ENCODE data around the gene HLA-DOA. TPM values are rescaled to one million over a fixed set of nuclear protein-coding genes. Genes with fewer than 3 reads are reported as not detected.

Gene HLA-DOA
- total and polyA plus RNA-seq, 10 donors: 30.8 to 89.5 (median 56.2) TPM

DNA sequence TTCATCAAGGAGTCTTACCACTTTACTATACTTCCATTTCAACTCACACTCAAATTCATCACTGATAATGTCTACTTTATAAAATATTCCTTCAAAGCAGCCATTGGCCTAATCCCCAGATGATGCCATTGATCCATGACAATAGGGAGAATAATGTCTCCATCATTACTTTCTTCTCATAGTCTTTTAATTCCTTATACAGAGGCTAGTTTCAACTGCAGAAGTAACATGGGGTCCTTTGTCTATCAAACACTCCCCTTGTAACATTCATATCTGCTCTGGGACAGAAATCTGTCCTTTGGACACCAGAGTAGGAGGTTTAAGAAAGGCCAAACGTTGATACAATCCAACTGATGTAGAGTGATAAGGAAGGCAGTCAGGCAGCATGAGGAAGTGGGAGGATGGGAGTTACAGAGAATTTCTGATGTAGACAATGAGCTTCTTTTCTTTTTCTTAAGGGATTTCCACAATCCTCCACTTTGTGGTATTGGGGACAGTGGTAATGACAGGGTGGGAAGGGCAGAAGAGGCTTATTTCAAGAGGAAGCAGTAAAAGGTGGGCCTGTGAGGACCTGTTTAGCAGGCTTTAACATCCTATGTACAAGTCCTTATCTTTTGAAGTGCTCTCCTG, 18.9 kb upstream of the HLA-DOA start:
- Histone ChIP-seq H3K27me3 (replicated peaks in 1 of 7) (no peaks in the 10 kb centered on the region), H3K36me3 (no peaks in the 10 kb centered on the region), H3K4me3 (no peak overlapping the region), H3K9me3 (no peaks in the 10 kb centered on the region), H3K4me1 (peaks cover 0 to 44% (median 25%) of the 10 kb centered on the region in 6 donors), H3K27ac (peak overlapping the region; percentile 83 to 96 (median 88))
- intact Hi-C loops (cut with DNase I; ENCODE audit: low total_unique reads): no loop called here
- no peak for DNase-seq
- WGBS, 5 donors: 0 to 13% (median 3%) methylated on average over 1 of the region's 1 CpG
- TF ChIP-seq, protein P1, sequence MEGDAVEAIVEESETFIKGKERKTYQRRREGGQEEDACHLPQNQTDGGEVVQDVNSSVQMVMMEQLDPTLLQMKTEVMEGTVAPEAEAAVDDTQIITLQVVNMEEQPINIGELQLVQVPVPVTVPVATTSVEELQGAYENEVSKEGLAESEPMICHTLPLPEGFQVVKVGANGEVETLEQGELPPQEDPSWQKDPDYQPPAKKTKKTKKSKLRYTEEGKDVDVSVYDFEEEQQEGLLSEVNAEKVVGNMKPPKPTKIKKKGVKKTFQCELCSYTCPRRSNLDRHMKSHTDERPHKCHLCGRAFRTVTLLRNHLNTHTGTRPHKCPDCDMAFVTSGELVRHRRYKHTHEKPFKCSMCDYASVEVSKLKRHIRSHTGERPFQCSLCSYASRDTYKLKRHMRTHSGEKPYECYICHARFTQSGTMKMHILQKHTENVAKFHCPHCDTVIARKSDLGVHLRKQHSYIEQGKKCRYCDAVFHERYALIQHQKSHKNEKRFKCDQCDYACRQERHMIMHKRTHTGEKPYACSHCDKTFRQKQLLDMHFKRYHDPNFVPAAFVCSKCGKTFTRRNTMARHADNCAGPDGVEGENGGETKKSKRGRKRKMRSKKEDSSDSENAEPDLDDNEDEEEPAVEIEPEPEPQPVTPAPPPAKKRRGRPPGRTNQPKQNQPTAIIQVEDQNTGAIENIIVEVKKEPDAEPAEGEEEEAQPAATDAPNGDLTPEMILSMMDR (IDR thresholded peaks at IDR 0.05 in 8 of 11, conservative IDR thresholded peaks at IDR 0.05 in 3 of 11): no peak
- TF ChIP-seq POLR2A (IDR thresholded peaks at IDR 0.05): no peak
- no peak for TF ChIP-seq POLR2AphosphoS5 (IDR thresholded peaks at IDR 0.05)

DNA sequence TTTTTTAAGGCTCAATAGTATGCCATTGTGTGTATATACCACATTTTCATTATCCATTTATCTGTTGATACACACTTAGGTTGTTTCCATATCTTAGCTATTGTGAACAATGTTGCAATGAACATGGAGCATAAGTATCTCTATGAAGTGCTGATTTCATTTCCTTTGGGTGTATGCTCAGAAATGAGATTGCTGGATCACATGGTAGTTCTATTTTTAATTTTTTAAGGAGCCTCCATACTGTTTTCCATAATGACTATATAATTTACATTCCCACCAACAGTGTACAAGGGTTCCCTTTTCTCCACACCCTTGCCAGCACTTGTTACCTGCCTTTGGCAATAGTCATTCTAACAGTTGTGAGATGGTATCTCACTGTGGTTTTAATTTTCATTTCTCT, 15.1 kb upstream of the HLA-DOA start:
- H3K36me3 ChIP-seq: no peaks in the 10 kb centered on the region
- TF ChIP-seq POLR2AphosphoS5 (IDR thresholded peaks at IDR 0.05) (no peak), POLR2A (IDR thresholded peaks at IDR 0.05) (no peak)
- TF ChIP-seq, protein P1 (IDR thresholded peaks at IDR 0.05 in 8 of 11, conservative IDR thresholded peaks at IDR 0.05 in 3 of 11): no peak
- H3K27me3 ChIP-seq (replicated peaks in 1 of 7): no peaks in the 10 kb centered on the region
- peaks cover under 1 to 39% (median 25%) of the 10 kb centered on the region in 6 donors for H3K4me1 ChIP-seq
- no peak overlapping the region for H3K4me3 ChIP-seq
- intact Hi-C loops (cut with DNase I; ENCODE audit: low total_unique reads): no loop called here
- DNase-seq: no peak
- H3K27ac ChIP-seq: no peak overlapping the region
- H3K9me3 ChIP-seq: no peaks in the 10 kb centered on the region

DNA sequence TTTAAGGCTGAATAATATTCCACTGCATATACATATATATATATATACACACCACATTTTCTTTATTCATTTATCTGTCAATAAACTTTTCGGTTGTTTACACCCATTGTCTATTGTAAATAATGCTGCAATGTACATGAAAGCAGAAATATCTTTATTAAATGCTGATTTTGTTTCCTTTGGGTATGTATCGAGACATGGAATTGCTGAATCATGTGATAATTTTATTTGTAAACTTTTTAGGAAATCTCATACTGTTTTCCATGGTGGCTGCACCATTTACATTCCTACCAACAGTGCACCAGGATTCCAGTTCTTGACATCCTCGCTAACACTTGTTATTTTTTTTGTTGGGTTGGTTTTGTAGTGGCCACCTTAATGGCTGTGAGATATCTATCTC, 14.1 kb upstream of the HLA-DOA start:
- intact Hi-C loops (cut with DNase I; ENCODE audit: low total_unique reads): no loop called here
- H3K9me3 ChIP-seq: no peaks in the 10 kb centered on the region
- H3K36me3 ChIP-seq: no peaks in the 10 kb centered on the region
- TF ChIP-seq, protein P1 (IDR thresholded peaks at IDR 0.05 in 8 of 11, conservative IDR thresholded peaks at IDR 0.05 in 3 of 11): no peak
- TF ChIP-seq POLR2AphosphoS5 (IDR thresholded peaks at IDR 0.05): no peak
- TF ChIP-seq POLR2A (IDR thresholded peaks at IDR 0.05): no peak
- H3K27me3 ChIP-seq (replicated peaks in 1 of 7): no peaks in the 10 kb centered on the region
- no peak overlapping the region for H3K4me3 ChIP-seq
- WGBS, 5 donors: 63 to 92% (median 64%) methylated on average over 3 of the region's 3 CpGs
- H3K4me1 ChIP-seq: peaks cover 10 to 39% (median 28%) of the 10 kb centered on the region in 6 donors
- no peak overlapping the region for H3K27ac ChIP-seq
- DNase-seq: no peak

DNA sequence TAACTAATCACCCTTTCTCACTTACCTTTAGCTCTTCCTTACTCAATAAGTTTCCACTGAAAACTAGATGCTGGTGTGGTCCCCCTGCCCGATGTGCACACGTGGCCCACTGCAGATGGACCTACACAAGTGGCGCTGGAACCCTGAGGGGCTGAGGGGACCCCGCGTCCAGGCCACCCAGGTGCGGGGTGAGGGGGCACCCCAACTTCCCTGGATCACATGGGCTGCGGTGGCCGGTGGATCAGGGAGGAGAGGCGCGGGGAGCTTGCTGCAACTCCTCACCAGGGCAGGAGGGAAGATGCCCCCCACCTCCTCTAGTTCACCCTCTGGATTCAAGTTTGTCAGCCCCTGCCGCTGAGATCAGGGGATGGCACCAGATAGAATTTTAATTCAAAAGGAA, 12.5 kb upstream of the HLA-DOA start:
- Histone ChIP-seq H3K4me1 (peaks cover 25 to 42% (median 36%) of the 10 kb centered on the region in 6 donors), H3K9me3 (no peaks in the 10 kb centered on the region), H3K36me3 (no peaks in the 10 kb centered on the region), H3K4me3 (no peak overlapping the region), H3K27ac (peak overlapping the region in 1 of 8 donors; percentile 94), H3K27me3 (replicated peaks in 1 of 7) (no peaks in the 10 kb centered on the region)
- no peak for DNase-seq
- WGBS, 5 donors: 90 to 97% (median 93%) methylated on average over 11 of the region's 11 CpGs
- intact Hi-C loops (cut with DNase I; ENCODE audit: low total_unique reads): no loop called here
- TF ChIP-seq POLR2AphosphoS5 (IDR thresholded peaks at IDR 0.05): no peak
- TF ChIP-seq POLR2A (IDR thresholded peaks at IDR 0.05): no peak
- TF ChIP-seq, protein P1 (IDR thresholded peaks at IDR 0.05 in 8 of 11, conservative IDR thresholded peaks at IDR 0.05 in 3 of 11): no peak
